ENCODE results near the gene GRAMD1B.

- TF ChIP-seq POLR2A (IDR thresholded peaks at IDR 0.05; ENCODE audit: low read length) (no peak), GATA1 (IDR thresholded peaks at IDR 0.05; ENCODE audit: low read depth, low read length) (no peak)
Measured at GRCh38 chr11:123582992-123583504, 153.0 kb downstream of the GRAMD1B start.

All from erythroblast (primary cell).